Uterus (tissue), 4 donors: ENCODE measurements around the gene ACIN1. TPM values are rescaled to one million over a fixed set of nuclear protein-coding genes. Genes with fewer than 3 reads are reported as not detected.

Source experiments
- DNase-seq, 2 donors: peaks; one replicate each; pipeline ENCODE4 v3.0.0-alpha.2; 2019 to 2020
- H3K27ac ChIP-seq, 2 donors: fragments of 200-600 bp; sonication (generic); 1 replicate in 1 of 2; 2 replicates in 1 of 2; pipeline ENCODE4 v1.5.1; 2016 to 2018
- H3K27me3 ChIP-seq, 2 donors: fragments of 200-600 bp; sonication (generic); one replicate each; pipeline ENCODE4 v1.5.1; 2018 to 2019; ENCODE audit warnings: control low read depth in 1 of 2
- H3K36me3 ChIP-seq, 2 donors: fragments of 200-600 bp; sonication (generic); one replicate each; pipeline ENCODE4 v1.5.1; 2019; ENCODE audit warnings: control low read depth in 1 of 2
- H3K4me1 ChIP-seq, 2 donors: fragments of 200-600 bp; sonication (generic); one replicate each; pipeline ENCODE4 v1.5.1; 2018 to 2019; ENCODE audit warnings: control low read depth in 1 of 2
- H3K4me3 ChIP-seq, 2 donors: fragments of 200-600 bp; sonication (generic); 1 replicate in 1 of 2; 2 replicates in 1 of 2; pipeline ENCODE4 v1.5.1; 2018 to 2019; ENCODE audit warnings: mild to moderate bottlenecking in 1 of 2
- H3K9me3 ChIP-seq, 2 donors: fragments of 200-600 bp; sonication (generic); one replicate each; pipeline ENCODE4 v1.5.1; 2019; ENCODE audit warnings: control low read depth in 1 of 2
- POLR2A ChIP-seq, 2 donors: fragments of 450-650 bp; IDR thresholded peaks; one replicate each; pipeline ENCODE4 v1.6.1; 2016; ENCODE audit warnings: antibody characterized with exemption in 2 of 2, mild to moderate bottlenecking in 1 of 2, moderate library complexity in 1 of 2
- intact Hi-C: fragments of 100-400 bp; cut with DNase I; formaldehyde crosslinking; loops from one replicate; pipeline ENCODE4 v1.15.1; 2023; ENCODE audit warnings: low total_unique reads
- total RNA-seq, 4 donors: library from RNA; depleted of rRNA in 3 of 4; stranded (reverse); fragments of >200 nt in 3 of 4; gene quantifications; one replicate each; pipeline versions ENCODE4 v1.1.0 to v1.2.4, GENCODE V29; 2014 to 2023
- TF ChIP-seq, protein P1 (sequence below), 4 experiments: fragments of 200-600 bp in 2 of 4; fragments of 450-650 bp in 2 of 4; sonication (generic) in 2 of 4; IDR thresholded peaks; one replicate each; pipeline ENCODE4 v1.5.1; 2016 to 2019; ENCODE audit warnings: antibody characterized with exemption in 4 of 4, mild to moderate bottlenecking in 2 of 4, moderate library complexity in 1 of 4
- donor health status: DM: yes; HTN: yes; CAD: no.

The ACIN1 gene
- total RNA-seq, 4 donors from 2014 or later: 52.3 to 194 (median 77.1) TPM

DNA sequence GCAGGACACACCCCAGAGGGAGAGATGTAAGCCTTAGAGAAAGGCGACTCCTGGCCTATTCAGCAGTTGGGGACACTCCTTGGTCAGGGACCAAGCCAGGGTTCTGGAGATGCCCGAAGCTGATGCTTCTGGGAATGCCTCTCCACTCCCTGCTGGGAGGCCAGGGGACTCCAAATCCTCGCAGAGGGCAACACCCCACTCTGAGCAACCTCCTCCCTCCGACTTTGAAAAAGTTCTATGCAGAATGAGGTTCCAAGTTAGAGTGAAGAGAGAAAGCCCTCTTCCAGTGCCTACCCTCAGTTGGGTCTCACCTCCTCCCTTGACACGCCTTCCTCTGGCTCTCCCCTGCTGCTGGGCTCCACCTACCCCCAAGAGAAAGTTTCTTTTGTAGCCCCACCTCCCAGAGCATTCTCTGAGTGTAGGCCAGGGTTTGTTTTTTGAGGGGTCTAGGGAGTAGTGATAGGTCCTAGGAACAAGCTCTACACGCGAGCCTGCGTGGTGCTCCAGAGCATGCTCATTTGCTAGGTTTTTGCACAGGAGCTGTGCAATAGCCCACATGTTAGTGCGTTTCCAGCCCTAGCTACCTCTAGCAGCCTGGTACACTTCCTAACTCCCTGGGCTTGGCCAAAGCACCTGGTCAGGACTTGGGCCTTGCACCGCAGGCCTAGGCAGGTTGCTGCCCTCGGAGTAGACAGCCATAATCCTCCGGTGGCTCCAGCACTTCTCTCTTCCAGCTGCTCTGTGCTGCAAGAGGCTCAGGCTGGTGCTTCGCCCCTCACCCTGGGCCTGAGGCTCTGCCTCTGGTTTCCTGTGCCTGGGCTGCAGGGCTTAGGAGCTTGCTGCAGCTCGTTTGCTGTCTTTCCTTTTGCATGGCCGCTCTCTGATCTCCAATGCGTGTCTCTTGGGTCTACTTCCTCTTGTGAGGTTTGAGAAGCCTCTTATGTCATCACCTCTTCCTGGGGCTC lies 24.7 kb upstream of the ACIN1 start:
- DNase-seq: no peak
- H3K27me3 ChIP-seq: no peaks in the 10 kb centered on the region
- peaks cover 0 to 4% of the 10 kb centered on the region in 2 donors for H3K4me1 ChIP-seq
- intact Hi-C loops: loop anchor here (2.0 kb wide), 1 partner anchor 67 kb away; no protein-coding TSS in a partner anchor
- H3K4me3 ChIP-seq: no peak overlapping the region
- H3K9me3 ChIP-seq: no peaks in the 10 kb centered on the region
- no peaks in the 10 kb centered on the region for H3K36me3 ChIP-seq
- TF ChIP-seq, protein P1, sequence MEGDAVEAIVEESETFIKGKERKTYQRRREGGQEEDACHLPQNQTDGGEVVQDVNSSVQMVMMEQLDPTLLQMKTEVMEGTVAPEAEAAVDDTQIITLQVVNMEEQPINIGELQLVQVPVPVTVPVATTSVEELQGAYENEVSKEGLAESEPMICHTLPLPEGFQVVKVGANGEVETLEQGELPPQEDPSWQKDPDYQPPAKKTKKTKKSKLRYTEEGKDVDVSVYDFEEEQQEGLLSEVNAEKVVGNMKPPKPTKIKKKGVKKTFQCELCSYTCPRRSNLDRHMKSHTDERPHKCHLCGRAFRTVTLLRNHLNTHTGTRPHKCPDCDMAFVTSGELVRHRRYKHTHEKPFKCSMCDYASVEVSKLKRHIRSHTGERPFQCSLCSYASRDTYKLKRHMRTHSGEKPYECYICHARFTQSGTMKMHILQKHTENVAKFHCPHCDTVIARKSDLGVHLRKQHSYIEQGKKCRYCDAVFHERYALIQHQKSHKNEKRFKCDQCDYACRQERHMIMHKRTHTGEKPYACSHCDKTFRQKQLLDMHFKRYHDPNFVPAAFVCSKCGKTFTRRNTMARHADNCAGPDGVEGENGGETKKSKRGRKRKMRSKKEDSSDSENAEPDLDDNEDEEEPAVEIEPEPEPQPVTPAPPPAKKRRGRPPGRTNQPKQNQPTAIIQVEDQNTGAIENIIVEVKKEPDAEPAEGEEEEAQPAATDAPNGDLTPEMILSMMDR (IDR thresholded peaks at IDR 0.05): no peak
- no peak for TF ChIP-seq POLR2A (IDR thresholded peaks at IDR 0.05)
- no peak overlapping the region for H3K27ac ChIP-seq

DNA sequence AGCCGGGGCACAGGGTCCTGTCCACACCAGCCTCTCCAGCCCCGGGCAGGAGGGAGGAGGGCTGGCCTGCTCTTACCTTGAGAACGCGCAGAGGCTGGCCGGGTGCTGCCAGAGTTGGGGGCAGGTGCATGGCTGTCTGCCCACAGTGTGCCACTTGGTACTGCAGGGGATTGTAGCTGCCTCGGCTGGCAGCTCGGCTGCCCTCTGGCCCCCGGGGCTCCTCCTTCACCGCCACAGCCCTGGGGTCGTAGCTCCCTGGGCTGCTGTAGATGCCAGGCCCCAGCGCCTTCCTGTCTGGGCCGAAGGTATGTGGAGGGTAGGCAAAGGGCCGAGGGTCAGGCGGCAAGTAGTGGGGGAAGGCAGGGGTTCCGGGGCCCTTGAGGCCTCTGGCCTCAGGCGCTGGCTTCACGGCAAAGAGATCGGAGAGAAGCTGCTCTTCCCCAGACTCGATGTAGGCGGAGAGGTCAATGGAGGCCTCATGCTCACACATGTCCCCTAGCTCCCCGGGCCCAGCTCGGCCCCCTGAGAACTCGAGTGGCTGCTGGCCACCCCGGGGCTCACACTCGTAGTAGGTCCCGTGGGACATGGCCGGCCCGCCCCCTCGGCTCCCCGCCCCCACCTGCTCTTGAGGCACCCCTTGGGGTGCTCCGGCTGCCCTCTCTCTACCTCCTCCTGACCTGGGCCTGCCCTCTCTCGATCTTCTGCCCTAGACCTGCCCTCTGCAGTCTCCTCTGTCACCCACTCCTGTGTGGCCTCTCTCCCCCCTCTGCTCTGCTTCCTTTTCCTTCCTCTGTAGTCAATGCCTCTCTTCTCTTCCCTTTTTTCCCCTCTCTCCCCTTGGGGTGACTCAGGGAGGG lies 23.8 kb upstream of the ACIN1 start, which contains the start of gene CEBPE:
Gene CEBPE, minus strand, starts transcription at position 750 of the 857 bp plus-strand sequence. Its CDS starts 164 bp downstream, at position 586.
- TF ChIP-seq POLR2A (IDR thresholded peaks at IDR 0.05): no peak
- TF ChIP-seq, protein P1 (IDR thresholded peaks at IDR 0.05): no peak
- no peak within 1 kb of the TSS for H3K4me3 ChIP-seq
- DNase-seq: no peak
- H3K4me1 ChIP-seq: peaks cover 0 to 4% of the 10 kb centered on the region in 2 donors
- intact Hi-C loops: loop anchor here (2.0 kb wide), 1 partner anchor 68 kb away; no protein-coding TSS in a partner anchor
- H3K27me3 ChIP-seq: no peaks in the 10 kb centered on the region
- H3K9me3 ChIP-seq: no peaks in the 10 kb centered on the region
- no peaks in the 10 kb centered on the region for H3K36me3 ChIP-seq
- no peak within 1 kb of the TSS for H3K27ac ChIP-seq

DNA sequence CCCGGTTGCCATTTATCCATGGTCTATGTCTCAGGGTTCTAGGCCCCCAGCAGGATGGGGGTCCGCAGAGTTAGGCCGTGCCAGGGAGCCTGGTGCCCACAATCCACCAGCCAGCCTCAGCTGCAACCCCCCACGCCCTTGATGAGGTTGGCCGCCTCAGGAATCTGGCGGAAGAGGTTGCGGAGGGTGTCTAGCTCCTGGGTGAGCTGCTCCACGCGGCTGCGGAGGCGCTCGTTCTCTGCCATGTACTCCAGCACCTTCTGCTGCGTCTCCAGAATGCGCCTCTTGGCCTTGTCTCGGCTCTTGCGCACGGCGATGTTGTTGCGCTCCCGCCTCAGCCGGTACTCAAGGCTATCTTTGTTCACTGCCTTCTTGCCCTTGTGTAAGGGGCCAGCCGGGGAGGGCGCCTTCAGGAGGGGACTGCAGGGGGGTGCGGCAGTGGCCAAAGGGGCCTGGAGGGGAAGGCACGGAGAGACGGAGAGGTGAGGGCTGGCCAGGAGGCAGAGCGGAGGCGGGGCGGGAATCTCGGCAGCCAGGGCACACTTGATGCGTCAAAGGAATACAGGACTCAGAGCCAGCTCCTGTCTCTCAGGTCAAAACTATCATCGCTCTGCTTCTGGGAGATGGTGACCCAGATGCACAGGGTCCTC lies 22.6 kb upstream of the ACIN1 start:
- intact Hi-C loops: loop anchor here (2.0 kb wide), 1 partner anchor 69 kb away; no protein-coding TSS in a partner anchor
- Histone ChIP-seq H3K27ac (no peak overlapping the region), H3K36me3 (no peaks in the 10 kb centered on the region), H3K27me3 (no peaks in the 10 kb centered on the region), H3K4me1 (peaks cover 0 to 4% of the 10 kb centered on the region in 2 donors), H3K4me3 (no peak overlapping the region), H3K9me3 (no peaks in the 10 kb centered on the region)
- TF ChIP-seq POLR2A (IDR thresholded peaks at IDR 0.05): no peak
- TF ChIP-seq, protein P1 (IDR thresholded peaks at IDR 0.05): no peak
- no peak for DNase-seq

DNA sequence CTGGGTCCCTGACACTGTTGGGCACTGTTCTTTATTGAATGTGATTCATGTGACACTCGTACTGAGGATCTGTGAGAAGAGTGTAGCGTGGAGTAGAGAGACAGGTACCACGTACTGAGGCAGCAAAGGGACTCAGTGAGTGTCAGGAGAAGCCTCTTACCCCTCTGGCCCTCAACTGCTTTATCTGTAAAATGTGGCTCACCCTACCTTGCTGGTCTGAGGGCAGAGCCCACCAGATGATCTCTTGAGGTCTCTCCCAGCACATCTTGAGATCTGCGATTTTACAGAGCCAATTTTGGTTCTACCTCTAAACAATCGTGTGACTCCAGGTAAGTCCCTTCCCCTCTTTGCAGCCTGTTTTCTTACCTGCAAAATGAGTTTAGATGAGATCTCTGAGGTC lies 21.0 kb upstream of the ACIN1 start:
- no peak overlapping the region for H3K4me3 ChIP-seq
- no peak for TF ChIP-seq POLR2A (IDR thresholded peaks at IDR 0.05)
- TF ChIP-seq, protein P1 (IDR thresholded peaks at IDR 0.05): no peak
- DNase-seq: no peak
- peaks cover 0 to under 1% of the 10 kb centered on the region in 2 donors for H3K4me1 ChIP-seq
- no peak overlapping the region for H3K27ac ChIP-seq
- intact Hi-C loops: no loop called here
- no peaks in the 10 kb centered on the region for H3K36me3 ChIP-seq
- no peaks in the 10 kb centered on the region for H3K9me3 ChIP-seq
- H3K27me3 ChIP-seq: no peaks in the 10 kb centered on the region
